Measurements from ENCODE around the gene PAN3.

PAN3 gene

GRCh38 chr13:28219408-28220099 is 81.2 kb downstream of the PAN3 start:
- DNase-seq (ENCODE audit: low read depth): no peak

GRCh38 chr13:28220166-28220565 is 81.8 kb downstream of the PAN3 start:
- DNase-seq (ENCODE audit: low read depth): no peak

- DNase-seq (ENCODE audit: low read depth): no peak
Observed at GRCh38 chr13:28229522-28230411, 91.4 kb downstream of the PAN3 start.

- DNase-seq (ENCODE audit: low read depth): no peak
Observed at GRCh38 chr13:28231642-28232041, 93.3 kb downstream of the PAN3 start.

- no peak for DNase-seq (ENCODE audit: low read depth)
Observed at GRCh38 chr13:28237944-28238343, 99.6 kb downstream of the PAN3 start.

- no peak for DNase-seq (ENCODE audit: low read depth)
Observed at GRCh38 chr13:28239374-28239773, 101.0 kb downstream of the PAN3 start.

- no peak for DNase-seq (ENCODE audit: low read depth)
Observed at GRCh38 chr13:28245465-28245864, 107.1 kb downstream of the PAN3 start.

- DNase-seq (ENCODE audit: low read depth): no peak
Observed at GRCh38 chr13:28246891-28247290, 108.5 kb downstream of the PAN3 start.

- no peak for DNase-seq (ENCODE audit: low read depth)
Observed at GRCh38 chr13:28248080-28248479, 109.7 kb downstream of the PAN3 start.

GRCh38 chr13:28250542-28250941 is 112.2 kb downstream of the PAN3 start:
- DNase-seq (ENCODE audit: low read depth): no peak

- no peak for DNase-seq (ENCODE audit: low read depth)
Observed at GRCh38 chr13:28251466-28251865, 113.1 kb downstream of the PAN3 start.

- DNase-seq (ENCODE audit: low read depth): no peak
Observed at GRCh38 chr13:28252547-28252946, 114.2 kb downstream of the PAN3 start.

GRCh38 chr13:28257305-28257704 is 119.0 kb downstream of the PAN3 start:
- no peak for DNase-seq (ENCODE audit: low read depth)

- DNase-seq (ENCODE audit: low read depth): no peak
Observed at GRCh38 chr13:28258417-28258816, 120.1 kb downstream of the PAN3 start.

- no peak for DNase-seq (ENCODE audit: low read depth)
Observed at GRCh38 chr13:28267497-28267896, 129.2 kb downstream of the PAN3 start.

- no peak for DNase-seq (ENCODE audit: low read depth)
Observed at GRCh38 chr13:28268800-28269223, 130.5 kb downstream of the PAN3 start.

- no peak for DNase-seq (ENCODE audit: low read depth)
Observed at GRCh38 chr13:28271056-28271840, 132.9 kb downstream of the PAN3 start.

- DNase-seq (ENCODE audit: low read depth): no peak
Observed at GRCh38 chr13:28273919-28274318, 135.6 kb downstream of the PAN3 start.

- DNase-seq (ENCODE audit: low read depth): no peak
Observed at GRCh38 chr13:28282451-28282850, 144.1 kb downstream of the PAN3 start.

- DNase-seq (ENCODE audit: low read depth): no peak
Observed at GRCh38 chr13:28283600-28283999, 145.3 kb downstream of the PAN3 start.

- DNase-seq (ENCODE audit: low read depth): no peak
Observed at GRCh38 chr13:28286263-28286662, 147.9 kb downstream of the PAN3 start.

GRCh38 chr13:28297341-28297740 is 159.0 kb downstream of the PAN3 start:
- DNase-seq (ENCODE audit: low read depth): no peak

- DNase-seq (ENCODE audit: low read depth): no peak
Observed at GRCh38 chr13:28299916-28300315, 161.6 kb downstream of the PAN3 start.

All from stimulated activated CD8-positive, alpha-beta memory T cell treated with anti-CD3 and anti-CD28 coated beads, Interleukin-15, amount 100 ng/mL, for 24 hours (primary cell).